ENCODE measurements around the gene FFAR2. TPM values are rescaled to one million over a fixed set of nuclear protein-coding genes. Genes with fewer than 3 reads are reported as not detected.
"Not testable (repeated sequence)": the region's sequence is repeated elsewhere in the genome, so short reads cannot be mapped to it uniquely, and the experiment has no call there.

FFAR2 gene
- total RNA-seq, result under 1 TPM in 1 of 2 donors, not detected in 1; 0.92 TPM

- Histone ChIP-seq H3K27ac (no peak within 1 kb of the TSS), H3K4me3 (no peak within 1 kb of the TSS), H3K4me1 (ENCODE audit: control insufficient read depth in 1 of 2, low read depth in 2 of 2) (no peaks in the 10 kb centered on the region), H3K27me3 (replicated peaks; ENCODE audit: insufficient read depth) (no peaks in the 10 kb centered on the region), H3K9me3 (no peaks in the 10 kb centered on the region), H3K36me3 (no peaks in the 10 kb centered on the region)
- no peak for TF ChIP-seq CTCF (IDR thresholded peaks at IDR 0.05)
- ATAC-seq (ENCODE audit: insufficient number of reproducible peaks, low FRiP score, low read depth) (no peak), DNase-seq (ENCODE audit: low spot score) (no peak)
These were observed at the start of gene FFAR2 for GRCh38 chr19:35447606-35448469. TSS of gene FFAR2 (plus strand) at chr19:35448257. CDS start at chr19:35449715, 1,458 bp downstream.

GRCh38 chr19:35398570-35398969 is 49.5 kb upstream of the FFAR2 start:
- DNase-seq (ENCODE audit: low spot score), result no peak
- no peaks in the 10 kb centered on the region for H3K4me1 ChIP-seq (ENCODE audit: control insufficient read depth in 1 of 2, low read depth in 2 of 2)
- no peak for ATAC-seq (ENCODE audit: insufficient number of reproducible peaks, low FRiP score, low read depth)
- no peaks in the 10 kb centered on the region for H3K27me3 ChIP-seq (replicated peaks; ENCODE audit: insufficient read depth)
- TF ChIP-seq CTCF (IDR thresholded peaks at IDR 0.05), result no peak
- H3K4me3 ChIP-seq, result no peak overlapping the region
- no peak overlapping the region for H3K27ac ChIP-seq
- H3K9me3 ChIP-seq, result no peaks in the 10 kb centered on the region
- no peaks in the 10 kb centered on the region for H3K36me3 ChIP-seq

- Histone ChIP-seq H3K9me3 (no peaks in the 10 kb centered on the region), H3K4me1 (ENCODE audit: control insufficient read depth in 1 of 2, low read depth in 2 of 2) (no peaks in the 10 kb centered on the region), H3K4me3 (no peak overlapping the region), H3K27me3 (replicated peaks; ENCODE audit: insufficient read depth) (no peaks in the 10 kb centered on the region), H3K36me3 (no peaks in the 10 kb centered on the region), H3K27ac (no peak overlapping the region)
- no peak for TF ChIP-seq CTCF (IDR thresholded peaks at IDR 0.05)
- ATAC-seq (ENCODE audit: insufficient number of reproducible peaks, low FRiP score, low read depth), result no peak
- no peak for DNase-seq (ENCODE audit: low spot score)
These were observed 48.8 kb upstream of the FFAR2 start for GRCh38 chr19:35399231-35399630.

- DNase-seq (ENCODE audit: low spot score) (no peak), ATAC-seq (ENCODE audit: insufficient number of reproducible peaks, low FRiP score, low read depth) (no peak)
- H3K9me3 ChIP-seq, result no peaks in the 10 kb centered on the region
- no peaks in the 10 kb centered on the region for H3K36me3 ChIP-seq
- H3K27me3 ChIP-seq (replicated peaks; ENCODE audit: insufficient read depth), result no peaks in the 10 kb centered on the region
- no peak for TF ChIP-seq CTCF (IDR thresholded peaks at IDR 0.05)
- H3K4me1 ChIP-seq (ENCODE audit: control insufficient read depth in 1 of 2, low read depth in 2 of 2), result no peaks in the 10 kb centered on the region
- H3K27ac ChIP-seq, result no peak overlapping the region
- no peak overlapping the region for H3K4me3 ChIP-seq
These were observed 47.9 kb upstream of the FFAR2 start for GRCh38 chr19:35399948-35400772.

- DNase-seq (ENCODE audit: low spot score), result no peak
- no peaks in the 10 kb centered on the region for H3K4me1 ChIP-seq (ENCODE audit: control insufficient read depth in 1 of 2, low read depth in 2 of 2)
These were observed 47.3 kb upstream of the FFAR2 start for GRCh38 chr19:35400773-35401100.

GRCh38 chr19:35401416-35401815 is 46.6 kb upstream of the FFAR2 start:
- H3K27ac ChIP-seq; DNase-seq (ENCODE audit: low spot score); H3K36me3 ChIP-seq; H3K27me3 ChIP-seq (replicated peaks; ENCODE audit: insufficient read depth); H3K4me1 ChIP-seq (ENCODE audit: control insufficient read depth in 1 of 2, low read depth in 2 of 2); H3K9me3 ChIP-seq; H3K4me3 ChIP-seq; ATAC-seq (ENCODE audit: insufficient number of reproducible peaks, low FRiP score, low read depth): not testable (repeated sequence)

More at GRCh38 chr19:35400773-35401100, 47.3 kb upstream of the FFAR2 start:
- no peaks in the 10 kb centered on the region for H3K27me3 ChIP-seq (replicated peaks; ENCODE audit: insufficient read depth)
- no peaks in the 10 kb centered on the region for H3K9me3 ChIP-seq
- no peak for ATAC-seq (ENCODE audit: insufficient number of reproducible peaks, low FRiP score, low read depth)
- H3K4me3 ChIP-seq, result no peak overlapping the region
- no peak for TF ChIP-seq CTCF (IDR thresholded peaks at IDR 0.05)
- no peak overlapping the region for H3K27ac ChIP-seq
- H3K36me3 ChIP-seq, result no peaks in the 10 kb centered on the region

Measured in thoracic aorta (tissue), 2 donors.